Uterus (tissue), 4 donors: ENCODE measurements around the gene MCM6. TPM values are rescaled to one million over a fixed set of nuclear protein-coding genes. Genes with fewer than 3 reads are reported as not detected.

ENCODE experiments used
- DNase-seq, 2 donors: peaks; one replicate each; pipeline ENCODE4 v3.0.0-alpha.2; 2019 to 2020
- H3K27ac ChIP-seq, 2 donors: fragments of 200-600 bp; sonication (generic); 1 replicate in 1 of 2; 2 replicates in 1 of 2; pipeline ENCODE4 v1.5.1; 2016 to 2018
- H3K27me3 ChIP-seq, 2 donors: fragments of 200-600 bp; sonication (generic); one replicate each; pipeline ENCODE4 v1.5.1; 2018 to 2019; ENCODE audit warnings: control low read depth in 1 of 2
- H3K36me3 ChIP-seq, 2 donors: fragments of 200-600 bp; sonication (generic); one replicate each; pipeline ENCODE4 v1.5.1; 2019; ENCODE audit warnings: control low read depth in 1 of 2
- H3K4me1 ChIP-seq, 2 donors: fragments of 200-600 bp; sonication (generic); one replicate each; pipeline ENCODE4 v1.5.1; 2018 to 2019; ENCODE audit warnings: control low read depth in 1 of 2
- H3K4me3 ChIP-seq, 2 donors: fragments of 200-600 bp; sonication (generic); 1 replicate in 1 of 2; 2 replicates in 1 of 2; pipeline ENCODE4 v1.5.1; 2018 to 2019; ENCODE audit warnings: mild to moderate bottlenecking in 1 of 2
- H3K9me3 ChIP-seq, 2 donors: fragments of 200-600 bp; sonication (generic); one replicate each; pipeline ENCODE4 v1.5.1; 2019; ENCODE audit warnings: control low read depth in 1 of 2
- POLR2A ChIP-seq, 2 donors: fragments of 450-650 bp; IDR thresholded peaks; one replicate each; pipeline ENCODE4 v1.6.1; 2016; ENCODE audit warnings: antibody characterized with exemption in 2 of 2, mild to moderate bottlenecking in 1 of 2, moderate library complexity in 1 of 2
- intact Hi-C: fragments of 100-400 bp; cut with DNase I; formaldehyde crosslinking; loops from one replicate; pipeline ENCODE4 v1.15.1; 2023; ENCODE audit warnings: low total_unique reads
- total RNA-seq, 4 donors: library from RNA; depleted of rRNA in 3 of 4; stranded (reverse); fragments of >200 nt in 3 of 4; gene quantifications; one replicate each; pipeline versions ENCODE4 v1.1.0 to v1.2.4, GENCODE V29; 2014 to 2023
- TF ChIP-seq, protein P1 (sequence below), 4 experiments: fragments of 200-600 bp in 2 of 4; fragments of 450-650 bp in 2 of 4; sonication (generic) in 2 of 4; IDR thresholded peaks; one replicate each; pipeline ENCODE4 v1.5.1; 2016 to 2019; ENCODE audit warnings: antibody characterized with exemption in 4 of 4, mild to moderate bottlenecking in 2 of 4, moderate library complexity in 1 of 4
- donor health status: DM: yes; HTN: yes; CAD: no.

MCM6 gene
- total RNA-seq, result 10 to 100 TPM in 2 of 4 donors, 1 to 10 TPM in 2; 2.3 to 37.4 (median 9.6) TPM

DNA sequence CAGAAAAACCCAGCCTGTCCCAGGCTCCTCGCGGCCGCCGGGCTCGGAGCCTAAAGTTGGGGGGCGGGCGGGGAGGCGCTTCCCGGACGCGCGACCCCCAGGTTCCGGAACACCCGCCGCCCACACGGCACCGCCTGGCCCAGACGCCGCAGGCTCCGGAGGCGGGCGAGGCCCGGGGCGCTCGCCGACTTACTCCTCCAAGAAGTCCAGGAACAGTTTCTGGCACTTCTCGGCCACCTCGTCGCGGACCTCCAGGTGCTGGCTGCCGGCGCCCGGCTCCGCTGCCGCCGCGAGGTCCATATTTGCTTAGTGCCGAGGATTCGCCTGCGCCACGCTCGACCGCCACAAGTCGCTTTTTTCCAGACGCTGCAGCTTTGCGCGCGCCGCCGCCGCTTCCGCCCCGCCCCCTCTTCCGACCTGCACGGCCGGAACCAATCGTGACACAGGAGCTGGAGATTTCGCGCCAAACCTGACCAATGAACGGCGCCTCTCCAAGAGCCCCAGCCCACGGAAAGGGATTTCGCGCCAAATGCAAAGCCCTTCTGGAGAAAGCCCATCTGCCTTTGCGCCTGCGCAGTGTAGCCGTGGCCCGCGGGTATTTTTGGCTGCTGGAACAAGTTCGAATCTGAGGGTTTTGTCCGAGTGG is at the start of gene MCM6:
TSS of gene MCM6 (minus strand) at position 378 of the 646 bp plus-strand sequence. CDS start at position 300, 78 bp downstream.
- H3K4me3 ChIP-seq, result peak within 1 kb of the TSS; percentile 53 to 60
- no peaks in the 10 kb centered on the region for H3K27me3 ChIP-seq
- intact Hi-C loops, result no loop called here
- DNase-seq, result peak; percentile 97 to 98
- TF ChIP-seq POLR2A (IDR thresholded peaks at IDR 0.05), result peak; percentile 59 to 64
- TF ChIP-seq, protein P1, sequence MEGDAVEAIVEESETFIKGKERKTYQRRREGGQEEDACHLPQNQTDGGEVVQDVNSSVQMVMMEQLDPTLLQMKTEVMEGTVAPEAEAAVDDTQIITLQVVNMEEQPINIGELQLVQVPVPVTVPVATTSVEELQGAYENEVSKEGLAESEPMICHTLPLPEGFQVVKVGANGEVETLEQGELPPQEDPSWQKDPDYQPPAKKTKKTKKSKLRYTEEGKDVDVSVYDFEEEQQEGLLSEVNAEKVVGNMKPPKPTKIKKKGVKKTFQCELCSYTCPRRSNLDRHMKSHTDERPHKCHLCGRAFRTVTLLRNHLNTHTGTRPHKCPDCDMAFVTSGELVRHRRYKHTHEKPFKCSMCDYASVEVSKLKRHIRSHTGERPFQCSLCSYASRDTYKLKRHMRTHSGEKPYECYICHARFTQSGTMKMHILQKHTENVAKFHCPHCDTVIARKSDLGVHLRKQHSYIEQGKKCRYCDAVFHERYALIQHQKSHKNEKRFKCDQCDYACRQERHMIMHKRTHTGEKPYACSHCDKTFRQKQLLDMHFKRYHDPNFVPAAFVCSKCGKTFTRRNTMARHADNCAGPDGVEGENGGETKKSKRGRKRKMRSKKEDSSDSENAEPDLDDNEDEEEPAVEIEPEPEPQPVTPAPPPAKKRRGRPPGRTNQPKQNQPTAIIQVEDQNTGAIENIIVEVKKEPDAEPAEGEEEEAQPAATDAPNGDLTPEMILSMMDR (IDR thresholded peaks at IDR 0.05), result peak in 2 of 4 experiments; percentile 21 to 33
- H3K4me1 ChIP-seq, result peaks cover 0 to 6% of the 10 kb centered on the region in 2 donors
- H3K27ac ChIP-seq, result peak within 1 kb of the TSS; percentile 78 to 86
- H3K9me3 ChIP-seq, result no peaks in the 10 kb centered on the region
- no peaks in the 10 kb centered on the region for H3K36me3 ChIP-seq

DNA sequence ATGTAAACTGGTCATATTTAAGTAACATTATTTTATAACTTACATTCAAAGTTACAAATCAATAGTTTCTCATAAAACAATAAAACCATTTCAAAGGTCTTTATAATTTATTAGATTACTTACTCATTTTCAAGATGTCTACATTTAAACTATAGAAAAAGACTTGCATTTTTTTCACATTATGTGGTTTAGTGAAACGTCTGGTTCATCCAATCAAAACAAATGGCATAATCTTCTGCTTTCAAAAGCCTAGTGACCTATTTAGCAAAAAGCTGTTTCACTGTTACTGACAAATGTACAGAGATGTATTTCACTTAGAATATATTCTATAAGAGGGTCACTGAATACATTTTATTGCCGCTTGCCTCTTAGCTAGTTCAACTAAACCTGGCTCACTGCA is 49.3 kb upstream of the MCM6 start:
- no peaks in the 10 kb centered on the region for H3K4me1 ChIP-seq
- intact Hi-C loops, result no loop called here
- H3K36me3 ChIP-seq, result no peaks in the 10 kb centered on the region
- no peak for DNase-seq
- no peaks in the 10 kb centered on the region for H3K27me3 ChIP-seq
- no peak overlapping the region for H3K27ac ChIP-seq
- H3K9me3 ChIP-seq, result no peaks in the 10 kb centered on the region
- TF ChIP-seq, protein P1 (IDR thresholded peaks at IDR 0.05), result no peak
- TF ChIP-seq POLR2A (IDR thresholded peaks at IDR 0.05), result no peak
- no peak overlapping the region for H3K4me3 ChIP-seq

DNA sequence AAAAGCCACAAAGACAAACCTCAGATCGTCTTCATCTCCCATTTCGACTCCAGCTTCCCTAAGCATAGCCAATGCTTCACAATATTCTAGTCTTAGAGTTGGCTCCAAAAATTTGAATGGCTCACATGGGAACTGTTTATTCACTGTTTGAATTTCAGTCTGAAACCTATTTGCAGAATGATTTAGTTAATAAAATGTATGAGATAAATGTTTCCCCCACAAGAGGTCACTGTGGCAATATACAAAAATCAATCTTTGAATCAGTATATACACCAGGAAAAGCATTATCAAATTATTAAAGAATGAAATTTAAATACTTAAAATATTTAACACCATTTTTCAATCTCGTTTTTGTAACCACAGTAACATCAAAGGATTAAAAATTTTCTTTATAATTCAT is 40.0 kb upstream of the MCM6 start:
- Histone ChIP-seq H3K4me1 (no peaks in the 10 kb centered on the region), H3K36me3 (no peaks in the 10 kb centered on the region), H3K27ac (no peak overlapping the region), H3K9me3 (no peaks in the 10 kb centered on the region), H3K4me3 (no peak overlapping the region), H3K27me3 (no peaks in the 10 kb centered on the region)
- intact Hi-C loops, result no loop called here
- no peak for DNase-seq
- TF ChIP-seq, protein P1 (IDR thresholded peaks at IDR 0.05), result peak in 2 of 4 experiments; percentile 20 to 21
- no peak for TF ChIP-seq POLR2A (IDR thresholded peaks at IDR 0.05)

DNA sequence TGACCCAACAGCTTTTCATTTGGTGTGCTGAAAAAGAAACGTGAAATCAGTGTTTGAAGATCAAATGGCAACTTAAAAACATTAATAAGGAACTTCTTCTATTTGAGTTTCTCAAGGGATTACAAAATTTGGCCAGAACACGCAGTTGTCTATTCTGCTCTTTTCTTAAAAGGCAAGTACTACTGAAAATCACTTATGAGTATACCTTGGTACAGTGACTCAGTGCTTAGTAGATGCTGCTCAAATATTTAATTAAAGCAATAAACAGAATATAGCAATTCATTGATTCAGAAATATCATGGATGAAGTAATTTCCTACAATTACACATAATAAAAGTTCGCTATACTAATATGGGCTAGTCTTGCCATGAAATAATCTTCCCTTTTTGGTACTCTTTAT is 38.2 kb upstream of the MCM6 start:
- no peak for DNase-seq
- Histone ChIP-seq H3K4me3 (no peak overlapping the region), H3K27ac (no peak overlapping the region), H3K9me3 (no peaks in the 10 kb centered on the region), H3K4me1 (no peaks in the 10 kb centered on the region), H3K36me3 (no peaks in the 10 kb centered on the region), H3K27me3 (no peaks in the 10 kb centered on the region)
- intact Hi-C loops, result no loop called here
- TF ChIP-seq, protein P1 (IDR thresholded peaks at IDR 0.05), result no peak
- no peak for TF ChIP-seq POLR2A (IDR thresholded peaks at IDR 0.05)

DNA sequence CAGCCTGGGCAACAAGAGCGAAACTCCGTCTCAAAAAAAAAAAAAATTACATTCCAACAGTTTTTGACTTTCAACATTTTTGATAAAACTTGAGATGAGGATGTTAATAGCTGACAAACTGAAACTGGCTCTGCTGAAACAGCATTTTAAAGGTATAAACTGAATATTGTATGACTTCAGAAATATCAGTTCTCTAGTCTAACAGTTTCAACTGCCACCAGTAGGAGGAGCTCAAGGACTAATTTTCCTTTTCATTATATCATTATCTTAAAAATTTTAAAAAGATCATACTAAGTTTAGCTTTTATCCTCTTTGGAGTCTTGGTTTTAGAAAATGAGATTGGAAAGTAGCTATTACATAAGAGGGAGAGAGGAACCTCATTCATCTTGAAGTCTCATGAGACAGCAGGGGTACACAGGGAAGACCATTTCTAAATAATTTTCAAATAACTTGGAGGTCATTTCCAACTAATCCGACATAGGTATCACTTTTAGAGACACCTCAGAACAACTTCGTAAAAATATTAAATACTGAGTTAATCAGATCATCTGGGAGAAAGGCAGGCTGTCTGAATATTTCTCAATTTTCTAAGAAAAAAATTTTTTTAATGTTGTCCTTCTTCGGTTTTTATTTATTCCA is 37.6 kb upstream of the MCM6 start:
- intact Hi-C loops, result no loop called here
- no peak overlapping the region for H3K27ac ChIP-seq
- no peak for DNase-seq
- H3K36me3 ChIP-seq, result no peaks in the 10 kb centered on the region
- H3K27me3 ChIP-seq, result no peaks in the 10 kb centered on the region
- H3K4me3 ChIP-seq, result no peak overlapping the region
- TF ChIP-seq, protein P1 (IDR thresholded peaks at IDR 0.05), result peak; percentile 56 to 61 (median 58)
- no peak for TF ChIP-seq POLR2A (IDR thresholded peaks at IDR 0.05)
- no peaks in the 10 kb centered on the region for H3K9me3 ChIP-seq
- no peaks in the 10 kb centered on the region for H3K4me1 ChIP-seq
